ENCODE results near the gene SSU72.
"Not testable (repeated sequence)": the region's sequence is repeated elsewhere in the genome, so short reads cannot be mapped to it uniquely, and the experiment has no call there.

Gene SSU72

DNA sequence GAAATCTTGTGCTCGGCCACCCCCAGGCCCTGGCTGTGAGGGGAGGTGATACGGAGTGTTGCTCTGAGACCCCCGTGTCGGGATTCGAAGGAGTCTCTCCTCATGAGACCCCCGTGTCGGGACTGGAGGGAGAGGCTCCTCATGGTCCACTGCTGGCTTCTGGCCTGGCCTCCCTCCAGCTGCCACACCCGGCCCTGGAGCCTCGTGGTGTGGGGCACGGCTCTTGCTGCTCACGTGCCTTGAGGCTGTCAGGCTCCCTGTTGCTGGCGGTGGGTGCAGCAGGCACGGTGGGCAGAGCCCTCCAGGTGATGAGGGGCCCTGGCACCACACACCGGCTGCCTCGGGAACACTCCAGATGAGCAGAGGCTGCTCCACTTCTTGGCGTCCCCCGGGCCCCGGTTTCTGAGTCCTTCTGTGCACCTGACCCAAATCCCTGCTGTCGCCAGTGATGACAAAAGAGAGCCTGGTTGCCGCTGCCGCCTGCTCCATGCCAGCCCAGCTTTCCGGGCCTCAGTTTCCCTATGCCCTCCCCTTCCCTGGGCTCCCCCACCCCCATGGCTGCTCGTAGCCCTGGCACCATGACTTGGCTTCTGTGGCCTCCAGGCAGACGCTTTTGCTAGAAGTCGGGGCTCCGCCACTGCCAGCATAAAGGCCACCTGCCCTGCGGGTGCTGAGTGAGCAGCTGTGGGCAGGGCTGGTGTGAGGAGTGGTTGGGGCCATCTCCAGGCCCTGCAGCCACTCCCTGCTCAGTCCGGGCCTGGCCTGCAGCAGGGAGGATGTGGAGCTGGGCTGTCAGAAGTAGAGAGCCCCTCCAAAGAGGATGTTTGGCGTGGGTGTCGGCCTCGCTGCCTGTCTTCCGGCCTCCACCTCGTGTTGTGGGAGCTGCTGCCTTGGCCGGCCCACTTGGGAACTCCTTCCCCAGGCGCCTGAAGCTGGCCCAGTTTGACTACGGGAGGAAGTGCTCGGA, 46.1 kb downstream of the SSU72 start:
- no peak overlapping the region for H3K9ac ChIP-seq (ENCODE audit: low read depth, low read length)
- H3K27ac ChIP-seq (ENCODE audit: low read depth, low read length) = no peak overlapping the region
- no peak overlapping the region for H3K4me3 ChIP-seq (ENCODE audit: low read length)
- H3K4me1 ChIP-seq (ENCODE audit: insufficient read depth, low read length) = no peaks in the 10 kb centered on the region
- H3K27me3 ChIP-seq (ENCODE audit: insufficient read depth, low read length) = no peaks in the 10 kb centered on the region
- 97% methylated on average over 34 of the region's 37 CpGs for WGBS
- H3K36me3 ChIP-seq (ENCODE audit: insufficient read depth, low read length) = peaks cover 41% of the 10 kb centered on the region
- no peaks in the 10 kb centered on the region for H3K9me3 ChIP-seq (ENCODE audit: insufficient read depth, low read depth, low read length)

DNA sequence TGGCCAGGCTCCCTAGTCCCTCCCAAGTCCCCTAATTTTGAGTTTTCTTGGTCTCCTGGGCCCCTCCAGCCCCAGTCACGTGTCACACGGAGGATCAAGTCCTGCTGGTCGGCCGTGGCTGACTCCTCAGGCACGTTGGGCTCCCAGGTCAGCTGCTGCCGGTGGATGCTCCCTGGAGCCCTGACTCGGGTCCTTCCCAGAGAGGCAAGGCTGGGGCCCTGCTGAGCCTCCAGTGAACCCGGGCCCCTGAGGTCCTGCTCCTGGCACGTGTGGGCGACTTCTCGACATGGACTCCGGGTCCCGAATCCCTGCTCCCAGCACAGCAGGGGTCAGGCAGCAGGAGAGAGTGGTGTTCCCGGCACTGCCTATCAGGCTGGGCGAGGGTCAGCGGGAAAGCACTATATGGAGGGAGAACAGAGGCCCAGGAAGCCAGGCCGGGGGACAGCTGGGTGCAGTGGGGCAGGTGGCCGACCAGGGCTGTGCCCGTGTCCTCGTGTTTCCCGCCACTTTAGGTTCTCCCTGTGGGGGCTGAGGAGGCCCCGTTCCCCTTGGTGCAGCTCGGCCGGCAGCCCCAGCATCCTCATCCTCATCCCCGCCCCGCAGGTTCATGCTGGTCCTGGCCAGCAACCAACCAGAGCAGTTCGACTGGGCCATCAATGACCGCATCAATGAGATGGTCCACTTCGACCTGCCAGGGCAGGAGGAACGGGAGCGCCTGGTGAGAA, 47.4 kb downstream of the SSU72 start:
- 97% methylated on average over 31 of the region's 31 CpGs for WGBS
- Histone ChIP-seq H3K27me3 (ENCODE audit: insufficient read depth, low read length) (no peaks in the 10 kb centered on the region), H3K4me3 (ENCODE audit: low read length) (no peak overlapping the region), H3K4me1 (ENCODE audit: insufficient read depth, low read length) (no peaks in the 10 kb centered on the region), H3K9ac (ENCODE audit: low read depth, low read length) (no peak overlapping the region), H3K9me3 (ENCODE audit: insufficient read depth, low read depth, low read length) (no peaks in the 10 kb centered on the region), H3K27ac (ENCODE audit: low read depth, low read length) (no peak overlapping the region), H3K36me3 (ENCODE audit: insufficient read depth, low read length) (peaks cover 43% of the 10 kb centered on the region)

- H3K4me3 ChIP-seq (ENCODE audit: low read length); H3K27me3 ChIP-seq (ENCODE audit: insufficient read depth, low read length): not testable (repeated sequence)
- WGBS = 94% methylated on average over 18 of the region's 21 CpGs
Measured at GRCh38 chr1:1526476-1526875, 48.2 kb downstream of the SSU72 start.

GRCh38 chr1:1524750-1525383, 49.8 kb downstream of the SSU72 start:
- not testable (repeated sequence) for H3K9me3 ChIP-seq (ENCODE audit: insufficient read depth, low read depth, low read length); H3K27ac ChIP-seq (ENCODE audit: low read depth, low read length); H3K9ac ChIP-seq (ENCODE audit: low read depth, low read length); H3K27me3 ChIP-seq (ENCODE audit: insufficient read depth, low read length); H3K4me3 ChIP-seq (ENCODE audit: low read length); H3K4me1 ChIP-seq (ENCODE audit: insufficient read depth, low read length)
- H3K36me3 ChIP-seq (ENCODE audit: insufficient read depth, low read length) = peaks cover 54% of the 10 kb centered on the region
- WGBS = 97% methylated on average over 30 of the region's 30 CpGs

More at GRCh38 chr1:1526476-1526875, 48.2 kb downstream of the SSU72 start:
- not testable (repeated sequence) for H3K4me1 ChIP-seq (ENCODE audit: insufficient read depth, low read length); H3K9ac ChIP-seq (ENCODE audit: low read depth, low read length); H3K9me3 ChIP-seq (ENCODE audit: insufficient read depth, low read depth, low read length); H3K27ac ChIP-seq (ENCODE audit: low read depth, low read length)
- peaks cover 48% of the 10 kb centered on the region for H3K36me3 ChIP-seq (ENCODE audit: insufficient read depth, low read length)

DNA sequence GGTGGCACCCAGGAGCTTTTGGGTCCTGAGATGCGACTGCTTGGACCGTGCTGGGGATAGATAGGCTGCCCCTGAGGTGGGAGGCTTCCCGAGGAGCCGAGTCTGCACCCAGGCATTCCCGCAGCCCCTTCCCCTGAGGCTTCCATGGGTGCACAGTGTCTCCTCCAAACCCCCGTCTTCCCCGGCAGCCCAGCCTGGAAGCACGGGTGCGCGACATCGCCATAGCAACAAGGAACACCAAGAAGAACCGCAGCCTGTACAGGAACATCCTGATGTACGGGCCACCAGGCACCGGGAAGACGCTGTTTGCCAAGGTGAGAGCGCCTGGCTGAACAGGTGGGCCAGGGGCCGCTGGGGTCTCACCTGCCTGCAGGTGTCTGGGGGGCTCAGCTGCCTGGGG, 51.0 kb downstream of the SSU72 start:
- not testable (repeated sequence) for H3K27me3 ChIP-seq (ENCODE audit: insufficient read depth, low read length); H3K27ac ChIP-seq (ENCODE audit: low read depth, low read length); H3K9me3 ChIP-seq (ENCODE audit: insufficient read depth, low read depth, low read length); H3K9ac ChIP-seq (ENCODE audit: low read depth, low read length); H3K4me1 ChIP-seq (ENCODE audit: insufficient read depth, low read length); H3K4me3 ChIP-seq (ENCODE audit: low read length)
- WGBS = 97% methylated on average over 16 of the region's 17 CpGs
- peaks cover 45% of the 10 kb centered on the region for H3K36me3 ChIP-seq (ENCODE audit: insufficient read depth, low read length)

- peaks cover 44% of the 10 kb centered on the region for H3K36me3 ChIP-seq (ENCODE audit: insufficient read depth, low read length)
Measured at GRCh38 chr1:1523226-1523625, 51.4 kb downstream of the SSU72 start.

DNA sequence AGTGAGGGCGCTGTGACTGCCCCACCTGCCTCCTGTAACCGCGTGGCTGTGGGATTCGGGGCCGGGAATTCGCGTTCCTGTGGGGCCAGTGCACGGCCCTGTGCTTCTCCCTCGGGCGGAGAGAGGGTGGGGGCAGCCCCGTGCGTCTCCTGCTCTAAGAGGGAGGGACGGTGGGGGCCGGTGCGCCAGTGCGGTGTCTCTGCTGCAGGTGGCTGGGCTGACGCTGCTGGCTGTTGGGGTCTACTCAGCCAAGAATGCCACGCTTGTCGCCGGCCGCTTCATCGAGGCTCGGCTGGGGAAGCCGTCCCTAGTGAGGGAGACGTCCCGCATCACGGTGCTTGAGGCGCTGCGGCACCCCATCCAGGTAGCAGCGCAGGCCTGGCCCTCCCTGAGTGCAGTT, 52.1 kb downstream of the SSU72 start:
- H3K4me3 ChIP-seq (ENCODE audit: low read length); H3K9me3 ChIP-seq (ENCODE audit: insufficient read depth, low read depth, low read length): not testable (repeated sequence)

More at GRCh38 chr1:1523226-1523625, 51.4 kb downstream of the SSU72 start:
- not testable (repeated sequence) for H3K4me3 ChIP-seq (ENCODE audit: low read length); H3K9me3 ChIP-seq (ENCODE audit: insufficient read depth, low read depth, low read length); H3K4me1 ChIP-seq (ENCODE audit: insufficient read depth, low read length); H3K27ac ChIP-seq (ENCODE audit: low read depth, low read length); H3K9ac ChIP-seq (ENCODE audit: low read depth, low read length); H3K27me3 ChIP-seq (ENCODE audit: insufficient read depth, low read length)
- whole genome bisulfite sequencing = 97% methylated on average over 31 of the region's 31 CpGs

DNA sequence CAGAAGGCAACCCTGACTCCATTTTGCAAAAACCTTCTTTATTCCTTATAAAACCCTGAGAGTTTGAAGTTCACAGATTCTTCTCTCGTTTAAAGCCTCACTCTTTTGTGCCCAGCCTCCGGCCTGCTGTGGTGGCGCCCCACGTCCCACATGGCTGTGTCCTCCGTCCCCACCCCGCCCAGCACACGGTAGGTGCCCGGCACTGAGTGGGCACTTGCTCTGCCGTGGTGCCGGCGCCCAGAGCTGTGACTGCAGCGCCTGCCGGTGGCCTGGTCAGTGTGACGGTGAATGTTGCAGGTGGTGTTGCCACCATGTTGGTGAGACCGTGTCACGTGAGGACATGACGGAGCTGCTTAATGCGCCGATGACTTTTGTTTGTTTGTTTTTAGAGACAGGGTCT, 53.3 kb downstream of the SSU72 start:
- WGBS = 97% methylated on average over 19 of the region's 19 CpGs
- Histone ChIP-seq H3K27ac (ENCODE audit: low read depth, low read length) (no peak overlapping the region), H3K4me3 (ENCODE audit: low read length) (no peak overlapping the region), H3K9me3 (ENCODE audit: insufficient read depth, low read depth, low read length) (no peaks in the 10 kb centered on the region), H3K36me3 (ENCODE audit: insufficient read depth, low read length) (peaks cover 47% of the 10 kb centered on the region), H3K27me3 (ENCODE audit: insufficient read depth, low read length) (no peaks in the 10 kb centered on the region), H3K9ac (ENCODE audit: low read depth, low read length) (no peak overlapping the region), H3K4me1 (ENCODE audit: insufficient read depth, low read length) (no peaks in the 10 kb centered on the region)

More for the DNA sequence above, 52.1 kb downstream of the SSU72 start:
- H3K27ac ChIP-seq (ENCODE audit: low read depth, low read length); H3K9ac ChIP-seq (ENCODE audit: low read depth, low read length); H3K4me1 ChIP-seq (ENCODE audit: insufficient read depth, low read length); H3K27me3 ChIP-seq (ENCODE audit: insufficient read depth, low read length): not testable (repeated sequence)
- 94% methylated on average over 30 of the region's 30 CpGs for WGBS
- peaks cover 47% of the 10 kb centered on the region for H3K36me3 ChIP-seq (ENCODE audit: insufficient read depth, low read length)

GRCh38 chr1:1519805-1520505, 54.7 kb downstream of the SSU72 start:
- WGBS = 97% methylated on average over 49 of the region's 51 CpGs
- not testable (repeated sequence) for H3K27ac ChIP-seq (ENCODE audit: low read depth, low read length); H3K9me3 ChIP-seq (ENCODE audit: insufficient read depth, low read depth, low read length); H3K9ac ChIP-seq (ENCODE audit: low read depth, low read length); H3K4me1 ChIP-seq (ENCODE audit: insufficient read depth, low read length); H3K27me3 ChIP-seq (ENCODE audit: insufficient read depth, low read length); H3K4me3 ChIP-seq (ENCODE audit: low read length)
- peaks cover 40% of the 10 kb centered on the region for H3K36me3 ChIP-seq (ENCODE audit: insufficient read depth, low read length)

DNA sequence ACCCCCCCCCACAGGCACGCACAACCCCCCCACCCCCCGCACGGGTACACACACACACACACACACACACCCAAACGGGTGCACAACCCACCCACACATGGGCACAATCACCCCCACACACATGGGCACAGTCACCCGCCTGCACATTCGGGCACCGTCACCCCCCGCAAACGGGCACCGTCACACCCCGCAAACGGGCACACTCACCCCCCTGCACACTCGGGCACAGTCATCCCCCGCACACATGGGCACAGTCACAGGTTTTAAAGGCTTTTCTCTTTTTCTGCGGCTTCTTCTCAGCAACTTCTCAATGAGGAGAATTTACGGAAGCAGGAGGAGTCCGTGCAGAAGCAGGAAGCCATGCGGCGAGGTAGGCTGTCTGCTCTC, 56.0 kb downstream of the SSU72 start:
- 94% methylated on average over 15 of the region's 19 CpGs for WGBS
- H3K27ac ChIP-seq (ENCODE audit: low read depth, low read length) = not testable (repeated sequence)
- peaks cover 36% of the 10 kb centered on the region for H3K36me3 ChIP-seq (ENCODE audit: insufficient read depth, low read length)

More for the DNA sequence above, 56.0 kb downstream of the SSU72 start:
- not testable (repeated sequence) for H3K9me3 ChIP-seq (ENCODE audit: insufficient read depth, low read depth, low read length); H3K4me1 ChIP-seq (ENCODE audit: insufficient read depth, low read length); H3K9ac ChIP-seq (ENCODE audit: low read depth, low read length); H3K4me3 ChIP-seq (ENCODE audit: low read length); H3K27me3 ChIP-seq (ENCODE audit: insufficient read depth, low read length)
